Effector CD8-positive, alpha-beta T cell (primary cell): Measurements from ENCODE around the gene KIF2A.

Experiments used
- DNase-seq: peaks from one replicate; lab custom pipeline; 2025; lab: John Stamatoyannopoulos, UW
- total RNA-seq, 4 experiments: gene quantifications; one replicate each; lab custom pipeline; 2026; lab: John Stamatoyannopoulos, UW

Gene KIF2A
- 215 to 255 (median 230) reads per million in 4 experiments for total RNA-seq

GRCh38 chr5:62305715-62306322 is at the start of gene KIF2A:
TSS of gene KIF2A (plus strand) at chr5:62306206. CDS start at chr5:62306473, 267 bp downstream.
- peak; percentile 92 for DNase-seq

DNA sequence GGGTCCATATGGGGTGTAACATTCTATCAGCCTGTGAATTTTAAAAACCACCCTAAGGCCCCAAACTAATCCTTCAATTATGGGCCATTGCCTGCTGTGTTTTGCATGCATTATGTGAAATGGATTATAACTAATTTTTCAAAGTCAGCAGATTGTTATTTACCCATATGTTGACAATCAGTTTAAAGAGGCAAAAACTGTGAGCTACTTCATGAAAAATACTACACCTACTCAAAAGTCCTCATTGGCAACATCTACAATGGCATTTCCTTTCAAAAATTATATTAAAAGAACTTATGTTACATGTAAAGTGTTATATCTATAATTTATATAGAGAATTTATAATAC is 49.0 kb upstream of the KIF2A start:
- DNase-seq, result no peak

DNA sequence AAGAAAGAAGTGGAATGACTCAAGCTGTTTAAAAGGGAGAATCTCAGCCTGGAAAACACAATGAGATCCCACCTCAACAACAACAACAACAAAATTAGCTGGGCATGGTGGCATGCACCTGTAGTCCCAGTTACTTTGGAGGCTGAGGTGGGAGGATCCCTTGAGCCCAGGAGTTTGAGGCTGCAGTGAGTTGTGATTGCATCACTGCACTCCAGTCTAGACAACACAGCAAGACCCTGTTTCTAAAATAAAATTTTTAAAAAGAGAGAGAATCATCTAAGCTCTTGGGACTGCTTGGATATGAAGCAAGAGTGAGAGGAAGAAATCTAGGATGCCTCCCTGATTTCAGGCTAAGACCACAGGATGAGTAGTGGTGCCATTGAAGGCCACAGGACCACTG is 47.4 kb upstream of the KIF2A start:
- DNase-seq, result no peak

DNA sequence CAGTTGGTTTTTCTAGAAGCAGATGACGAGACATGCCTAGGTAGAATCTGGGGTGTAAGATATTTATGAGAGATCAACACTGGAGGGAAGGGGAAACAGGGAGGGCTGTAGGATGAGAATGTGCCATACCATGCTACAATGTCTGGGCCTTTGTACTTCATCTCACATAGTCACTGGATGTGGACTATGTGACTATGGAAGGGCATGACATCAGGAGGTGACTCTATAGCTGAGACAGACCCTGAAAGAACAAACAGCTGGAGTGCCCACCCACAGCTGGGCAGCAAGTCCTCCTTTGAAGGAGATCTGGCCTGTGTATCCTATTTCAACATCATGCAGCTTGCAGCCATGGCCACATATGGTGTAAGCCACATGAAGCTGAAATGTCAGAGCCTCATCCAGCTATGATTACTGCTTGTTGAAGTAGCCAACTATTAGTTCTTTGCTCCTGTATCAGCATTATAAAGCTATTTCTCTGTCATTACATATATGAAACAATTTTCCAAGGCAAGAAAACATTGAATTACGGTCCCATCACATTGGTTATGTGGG is 46.2 kb upstream of the KIF2A start:
- no peak for DNase-seq

- DNase-seq, result no peak
These were observed 45.5 kb upstream of the KIF2A start for GRCh38 chr5:62260513-62260912.

DNA sequence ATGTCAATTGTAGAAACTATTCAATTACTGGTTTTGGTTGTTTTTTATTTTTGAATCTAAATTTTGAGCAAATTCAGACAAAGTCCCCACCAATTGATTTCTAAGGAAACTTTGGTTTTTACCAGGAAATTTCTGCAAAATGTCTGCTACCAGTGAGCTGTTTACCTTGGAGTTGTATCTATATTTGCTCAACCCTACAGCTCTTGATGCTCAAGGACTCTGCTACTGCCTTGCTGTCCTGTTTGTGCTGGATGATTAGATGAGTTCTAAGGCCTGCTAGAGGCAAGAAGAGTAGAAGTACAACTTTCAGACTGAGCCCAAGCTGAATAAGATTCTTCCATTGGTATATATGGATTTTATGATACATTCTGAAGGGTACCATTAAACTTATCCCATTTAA is 42.6 kb upstream of the KIF2A start:
- no peak for DNase-seq

- no peak for DNase-seq
These were observed 40.3 kb upstream of the KIF2A start for GRCh38 chr5:62265648-62266112.

DNA sequence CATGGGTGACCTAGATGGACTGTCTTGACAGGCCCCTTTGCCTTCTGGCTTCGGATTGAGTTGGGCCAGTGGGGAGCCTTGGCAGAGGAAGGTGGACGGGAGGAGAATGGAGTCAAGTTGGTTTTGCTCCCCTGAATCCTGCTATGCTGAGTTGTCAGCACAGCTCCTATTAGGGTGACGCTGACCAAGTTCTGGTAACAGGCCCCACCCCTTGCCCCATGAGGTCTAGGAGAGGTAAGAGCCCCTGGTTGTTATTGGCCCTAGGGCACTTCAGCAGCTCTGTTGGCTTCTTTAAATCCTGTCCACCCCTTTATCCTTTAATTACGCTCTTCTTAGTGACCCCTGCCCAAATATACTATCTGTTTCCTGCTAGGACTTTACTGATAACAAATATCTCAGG is 39.4 kb upstream of the KIF2A start:
- no peak for DNase-seq

GRCh38 chr5:62268234-62268633 is 37.8 kb upstream of the KIF2A start:
- DNase-seq, result no peak

DNA sequence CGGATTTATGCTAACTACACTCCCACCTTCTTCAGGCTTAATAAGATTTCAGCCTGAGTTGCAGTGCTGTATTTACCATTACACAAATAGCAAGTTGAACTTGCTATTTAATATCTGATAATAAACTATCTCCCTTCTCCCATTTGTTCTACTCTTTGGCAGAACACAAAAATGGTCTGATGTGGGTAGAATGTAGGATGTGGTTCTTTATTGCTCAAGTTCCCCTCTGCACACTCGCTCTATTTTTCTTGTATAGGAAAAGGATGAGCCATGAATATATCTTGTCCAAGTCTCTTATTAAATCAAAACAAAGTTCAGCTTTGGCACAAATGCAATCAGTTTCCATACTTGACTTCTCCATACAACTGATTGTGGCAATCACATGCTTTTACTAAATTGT is 37.2 kb upstream of the KIF2A start:
- no peak for DNase-seq

DNA sequence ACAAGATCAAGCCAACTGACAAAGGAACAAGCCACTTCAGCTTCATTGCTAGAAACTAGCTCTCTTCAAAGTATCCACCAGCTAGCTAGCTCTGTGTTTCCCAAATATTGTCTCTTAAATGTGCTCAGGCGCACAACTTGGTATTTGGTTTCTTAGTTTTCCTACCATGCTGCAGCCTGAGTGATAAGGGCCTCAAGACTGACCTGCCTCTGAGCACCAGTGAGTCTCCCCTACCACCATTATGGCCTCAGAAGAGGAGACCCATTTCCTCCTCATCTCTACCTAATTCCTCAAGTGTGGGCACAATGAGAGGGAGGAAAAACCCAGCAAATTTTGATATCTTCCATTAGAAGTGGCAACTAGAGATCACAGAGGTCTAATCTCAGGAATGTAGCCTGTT is 34.6 kb upstream of the KIF2A start:
- no peak for DNase-seq

GRCh38 chr5:62271870-62272269 is 34.1 kb upstream of the KIF2A start:
- no peak for DNase-seq

DNA sequence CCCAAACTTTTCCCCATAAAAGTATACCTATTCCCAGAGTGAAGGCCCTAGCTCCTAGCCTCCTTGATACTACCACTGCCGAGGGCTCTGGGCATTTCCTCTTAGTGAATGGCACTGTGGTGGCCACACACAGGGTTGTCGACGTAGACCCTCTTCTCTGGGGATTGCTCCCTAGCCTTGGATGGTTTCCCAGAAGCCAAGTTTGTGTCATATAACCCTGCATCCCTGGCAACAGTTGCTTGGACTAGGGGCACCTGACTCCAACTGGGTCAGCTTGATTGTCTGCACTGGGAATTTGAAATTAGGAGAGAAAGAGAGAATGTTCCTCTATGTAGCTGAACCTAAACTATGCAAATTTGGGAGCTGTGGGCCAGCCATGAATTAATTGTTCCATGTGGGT is 32.3 kb upstream of the KIF2A start:
- DNase-seq, result no peak

GRCh38 chr5:62275581-62275980 is 30.4 kb upstream of the KIF2A start:
- no peak for DNase-seq

DNA sequence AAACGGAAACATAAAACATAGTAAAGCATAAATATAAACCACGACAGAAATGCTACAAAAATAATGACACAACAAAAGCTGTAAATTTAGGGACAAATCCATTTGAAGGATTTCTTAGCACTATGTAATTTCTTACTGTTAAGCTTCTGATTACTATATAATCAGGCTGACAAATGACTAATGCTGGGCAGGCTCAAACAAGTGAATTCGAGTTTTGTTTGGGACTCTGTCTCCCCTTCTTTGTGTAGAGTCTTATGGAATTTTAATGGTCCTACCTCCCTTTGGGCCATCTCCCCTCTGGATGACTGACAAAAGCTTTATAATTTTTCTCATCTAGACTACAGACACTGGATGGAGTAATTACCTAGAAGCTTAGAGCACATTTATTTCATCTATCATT is 24.6 kb upstream of the KIF2A start:
- no peak for DNase-seq

- DNase-seq, result no peak
These were observed 23.9 kb upstream of the KIF2A start for GRCh38 chr5:62282064-62282463.

DNA sequence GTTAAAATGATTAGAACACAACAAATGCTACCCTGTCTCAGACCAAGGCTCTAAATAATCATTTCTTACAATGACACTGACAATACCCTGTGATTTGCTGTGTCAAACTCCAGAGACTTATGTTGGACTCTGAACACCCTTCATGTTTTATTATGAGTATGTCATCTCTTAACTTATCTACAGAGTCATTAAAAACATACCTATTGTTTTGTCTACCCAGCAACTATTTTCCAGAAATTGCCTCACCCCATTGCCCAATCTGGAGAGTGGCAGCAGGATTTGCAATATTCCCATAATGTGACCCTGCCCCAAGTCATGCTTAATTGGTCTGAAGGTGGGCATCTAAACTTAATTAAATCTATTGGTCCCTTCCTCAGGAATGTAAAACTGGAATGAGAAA is 23.0 kb upstream of the KIF2A start:
- no peak for DNase-seq

DNA sequence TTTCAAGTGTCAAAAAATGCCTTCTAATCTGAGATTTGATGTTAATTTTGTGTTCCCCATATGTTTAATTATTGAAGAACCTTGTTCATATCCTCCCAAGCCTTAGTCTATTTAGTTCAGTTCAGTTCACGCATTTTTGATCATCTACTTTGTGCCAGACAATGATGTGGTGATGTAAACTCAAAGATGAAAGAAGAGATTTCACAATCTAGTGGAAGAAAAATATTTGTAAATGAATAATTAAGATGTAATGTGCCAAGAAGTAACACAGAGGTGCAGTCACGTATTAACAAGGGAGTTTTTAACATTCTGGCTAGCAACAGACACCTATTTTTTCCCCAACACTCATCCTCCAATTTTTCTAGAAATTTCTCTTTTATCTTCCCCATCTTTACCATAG is 22.1 kb upstream of the KIF2A start:
- no peak for DNase-seq

GRCh38 chr5:62284946-62285891 is 20.8 kb upstream of the KIF2A start:
- DNase-seq, result no peak

- DNase-seq, result no peak
These were observed 19.2 kb upstream of the KIF2A start for GRCh38 chr5:62286834-62287233.

DNA sequence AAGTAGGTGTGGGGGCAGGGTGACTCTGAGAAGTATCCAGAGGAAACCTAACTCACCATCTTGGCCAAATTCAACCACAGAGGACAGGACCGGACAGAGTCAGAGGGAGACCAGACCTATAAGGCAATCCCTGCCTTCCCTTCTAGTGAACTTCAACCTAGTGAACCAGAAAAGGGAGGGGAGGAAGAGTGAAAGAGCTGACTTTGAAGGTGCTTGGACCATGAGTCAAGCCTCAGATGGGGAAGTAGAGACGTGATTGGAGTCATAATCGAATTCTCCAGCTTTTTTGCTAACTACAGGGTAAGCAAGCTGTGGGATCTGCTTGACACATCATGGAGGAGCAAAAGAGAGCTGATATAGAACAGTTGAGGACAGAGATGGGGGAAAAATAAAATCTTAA is 18.8 kb upstream of the KIF2A start:
- no peak for DNase-seq

DNA sequence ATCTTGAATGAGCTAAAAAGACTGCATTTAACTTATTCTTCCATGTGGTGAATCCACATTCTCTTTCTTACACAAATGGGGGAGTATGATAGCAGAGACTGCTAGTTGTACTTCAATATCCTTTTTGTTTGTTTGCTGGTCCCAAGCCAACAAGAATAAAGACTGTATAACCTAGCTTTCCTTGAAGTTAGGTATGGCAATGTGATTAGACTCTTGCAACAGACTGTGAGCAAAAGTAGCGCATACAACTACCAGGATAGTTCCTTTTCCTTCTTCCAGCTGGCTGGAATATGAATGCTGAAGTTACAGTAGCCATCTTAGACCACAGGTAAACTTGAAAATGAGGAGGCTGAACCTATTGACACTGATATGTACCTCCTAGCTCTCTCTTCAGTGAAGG is 17.9 kb upstream of the KIF2A start:
- DNase-seq, result no peak

- no peak for DNase-seq
These were observed 16.2 kb upstream of the KIF2A start for GRCh38 chr5:62289813-62290212.
